Activated CD8-positive, alpha-beta memory T cell treated with anti-CD3 and anti-CD28 coated beads, Interleukin-2, amount 50 U/mL, for 1 hour (primary cell): ENCODE results near the gene COG2.
"Not testable (repeated sequence)": the region's sequence is repeated elsewhere in the genome, so short reads cannot be mapped to it uniquely, and the experiment has no call there.

Experiments used
- DNase-seq: peaks from one replicate; pipeline ENCODE4 v3.0.0-alpha.2; 2020; ENCODE audit errors: extremely low read depth

Gene COG2

GRCh38 chr1:230627767-230628166 lies 14.5 kb upstream of the COG2 start:
- DNase-seq: no peak

GRCh38 chr1:230629511-230629910 lies 12.8 kb upstream of the COG2 start:
- DNase-seq: no peak

- DNase-seq: no peak
These were observed 10.8 kb upstream of the COG2 start for GRCh38 chr1:230631477-230631876.

GRCh38 chr1:230632273-230632873 lies 9.9 kb upstream of the COG2 start:
- no peak for DNase-seq

GRCh38 chr1:230633469-230633868 lies 8.8 kb upstream of the COG2 start:
- DNase-seq: no peak

- DNase-seq: no peak
These were observed 7.9 kb upstream of the COG2 start for GRCh38 chr1:230634384-230634783.

GRCh38 chr1:230636575-230637148 lies 5.6 kb upstream of the COG2 start:
- no peak for DNase-seq

GRCh38 chr1:230639714-230640209 lies 2.5 kb upstream of the COG2 start:
- no peak for DNase-seq

GRCh38 chr1:230641346-230641745 lies 935 bp upstream of the COG2 start:
- no peak for DNase-seq

- DNase-seq: no peak
These were observed 400 bp upstream of the COG2 start for GRCh38 chr1:230641900-230642262.

- no peak for DNase-seq
These were observed 1.6 kb downstream of the COG2 start for GRCh38 chr1:230643908-230644307.

- DNase-seq: no peak
These were observed 4.5 kb downstream of the COG2 start for GRCh38 chr1:230646710-230647302.

- DNase-seq: no peak
These were observed 5.0 kb downstream of the COG2 start for GRCh38 chr1:230647321-230647720.

- DNase-seq: no peak
These were observed 5.8 kb downstream of the COG2 start for GRCh38 chr1:230648114-230648513.

- DNase-seq: no peak
These were observed 8.0 kb downstream of the COG2 start for GRCh38 chr1:230650300-230650699.

GRCh38 chr1:230651235-230651634 lies 9.0 kb downstream of the COG2 start:
- DNase-seq: no peak

- not testable (repeated sequence) for DNase-seq
These were observed 14.4 kb downstream of the COG2 start for GRCh38 chr1:230656719-230657118.

GRCh38 chr1:230658103-230658502 lies 15.8 kb downstream of the COG2 start:
- DNase-seq: not testable (repeated sequence)

GRCh38 chr1:230658691-230659090 lies 16.4 kb downstream of the COG2 start:
- no peak for DNase-seq

- no peak for DNase-seq
These were observed 19.7 kb downstream of the COG2 start for GRCh38 chr1:230661976-230662375.

GRCh38 chr1:230668227-230668626 lies 25.9 kb downstream of the COG2 start:
- DNase-seq: no peak

- no peak for DNase-seq
These were observed 27.3 kb downstream of the COG2 start for GRCh38 chr1:230669543-230669942.

GRCh38 chr1:230674581-230674980 lies 32.3 kb downstream of the COG2 start:
- DNase-seq: no peak
